ENCODE results near the gene GLUD1. TPM values are rescaled to one million over a fixed set of nuclear protein-coding genes. Genes with fewer than 3 reads are reported as not detected.

Gene GLUD1
- total RNA-seq, 4 donors from 2014 or later = 155 to 214 (median 155) TPM

GRCh38 chr10:87093632-87094372 is 841 bp downstream of the GLUD1 start:
- 2% methylated on average over 9 to 13 of the region's 39 CpGs for WGBS, 2 donors (ENCODE audit: low coverage in 1 of 2)

GRCh38 chr10:87092861-87093631 is 1.6 kb downstream of the GLUD1 start:
- Histone ChIP-seq H3K9me3 (no peaks in the 10 kb centered on the region), H3K27me3 (no peaks in the 10 kb centered on the region), H3K36me3 (peaks cover 0 to 18% of the 10 kb centered on the region in 2 donors), H3K4me1 (peaks cover 0 to 69% (median 5%) of the 10 kb centered on the region in 3 donors), H3K27ac (peak overlapping the region; percentile 62 to 99 (median 99)), H3K4me3 (peak overlapping the region; percentile 80 to 89)
- TF ChIP-seq POLR2AphosphoS5 (IDR thresholded peaks at IDR 0.05) (no peak), CTCF (IDR thresholded peaks at IDR 0.05) (no peak), POLR2A (IDR thresholded peaks at IDR 0.05) (no peak), EP300 (IDR thresholded peaks at IDR 0.05) (no peak)
- no peak for ATAC-seq
- 6 to 14% methylated on average over 7 to 9 of the region's 9 CpGs for WGBS, 2 donors (ENCODE audit: low coverage in 1 of 2)

More at GRCh38 chr10:87093632-87094372, 841 bp downstream of the GLUD1 start:
- Histone ChIP-seq H3K27me3 (no peaks in the 10 kb centered on the region), H3K9me3 (no peaks in the 10 kb centered on the region), H3K27ac (peak overlapping the region; percentile 87 to 99 (median 99)), H3K4me3 (peak overlapping the region; percentile 80 to 89), H3K36me3 (peaks cover 0 to 21% of the 10 kb centered on the region in 2 donors), H3K4me1 (peaks cover 0 to 67% (median 5%) of the 10 kb centered on the region in 3 donors)
- peak in 1 of 2 donors; percentile 19 for TF ChIP-seq POLR2A (IDR thresholded peaks at IDR 0.05)
- TF ChIP-seq EP300 (IDR thresholded peaks at IDR 0.05) = no peak
- peak; percentile 22 for ATAC-seq

- ATAC-seq = no peak
- peaks cover 0 to 12% of the 10 kb centered on the region in 2 donors for H3K36me3 ChIP-seq
- H3K27me3 ChIP-seq = no peaks in the 10 kb centered on the region
- no peaks in the 10 kb centered on the region for H3K9me3 ChIP-seq
- H3K27ac ChIP-seq = peak overlapping the region; percentile 62 to 99 (median 99)
- peak overlapping the region; percentile 80 to 89 for H3K4me3 ChIP-seq
- H3K4me1 ChIP-seq = peaks cover 0 to 68% (median 5%) of the 10 kb centered on the region in 3 donors
- 3 to 9% methylated on average over 7 of the region's 7 CpGs for WGBS, 2 donors (ENCODE audit: low coverage in 1 of 2)
- no peak for TF ChIP-seq CTCF (IDR thresholded peaks at IDR 0.05)
- no peak for TF ChIP-seq POLR2A (IDR thresholded peaks at IDR 0.05)
- no peak for TF ChIP-seq POLR2AphosphoS5 (IDR thresholded peaks at IDR 0.05)
- no peak for TF ChIP-seq EP300 (IDR thresholded peaks at IDR 0.05)
Measured at GRCh38 chr10:87092376-87092860, 2.2 kb downstream of the GLUD1 start.

- Histone ChIP-seq H3K9me3 (no peaks in the 10 kb centered on the region), H3K4me1 (peaks cover 0 to 65% (median 5%) of the 10 kb centered on the region in 3 donors), H3K27ac (no peak overlapping the region), H3K36me3 (peaks cover 0 to 8% of the 10 kb centered on the region in 2 donors), H3K27me3 (no peaks in the 10 kb centered on the region), H3K4me3 (no peak overlapping the region)
- TF ChIP-seq CTCF (IDR thresholded peaks at IDR 0.05) (no peak), EP300 (IDR thresholded peaks at IDR 0.05) (no peak), POLR2A (IDR thresholded peaks at IDR 0.05) (no peak), POLR2AphosphoS5 (IDR thresholded peaks at IDR 0.05) (no peak)
- WGBS, 2 donors (ENCODE audit: low coverage in 1 of 2) = 74 to 83% methylated on average over 4 of the region's 4 CpGs
- no peak for ATAC-seq
Measured at GRCh38 chr10:87090779-87091178, 3.9 kb downstream of the GLUD1 start.

- 79 to 82% methylated on average over 4 of the region's 4 CpGs for WGBS, 2 donors (ENCODE audit: low coverage in 1 of 2)
- ATAC-seq = no peak
- Histone ChIP-seq H3K36me3 (peaks cover 0 to 8% of the 10 kb centered on the region in 2 donors), H3K27ac (no peak overlapping the region), H3K4me1 (peaks cover 1 to 71% (median 9%) of the 10 kb centered on the region in 3 donors), H3K9me3 (no peaks in the 10 kb centered on the region), H3K4me3 (no peak overlapping the region), H3K27me3 (no peaks in the 10 kb centered on the region)
- TF ChIP-seq EP300 (IDR thresholded peaks at IDR 0.05) (no peak), POLR2A (IDR thresholded peaks at IDR 0.05) (no peak), CTCF (IDR thresholded peaks at IDR 0.05) (no peak), POLR2AphosphoS5 (IDR thresholded peaks at IDR 0.05) (no peak)
Measured at GRCh38 chr10:87089746-87090145, 4.9 kb downstream of the GLUD1 start.
